Stimulated activated CD8-positive, alpha-beta memory T cell treated with anti-CD3 and anti-CD28 coated beads, Interleukin-15, amount 100 ng/mL, for 48 hours (primary cell): Measurements from ENCODE around the gene EP400.

Source experiments
- DNase-seq, 2 donors: peaks; one replicate each; pipeline ENCODE4 v3.0.0-alpha.2; 2020; ENCODE audit warnings: low read depth in 2 of 2

EP400 gene

DNA sequence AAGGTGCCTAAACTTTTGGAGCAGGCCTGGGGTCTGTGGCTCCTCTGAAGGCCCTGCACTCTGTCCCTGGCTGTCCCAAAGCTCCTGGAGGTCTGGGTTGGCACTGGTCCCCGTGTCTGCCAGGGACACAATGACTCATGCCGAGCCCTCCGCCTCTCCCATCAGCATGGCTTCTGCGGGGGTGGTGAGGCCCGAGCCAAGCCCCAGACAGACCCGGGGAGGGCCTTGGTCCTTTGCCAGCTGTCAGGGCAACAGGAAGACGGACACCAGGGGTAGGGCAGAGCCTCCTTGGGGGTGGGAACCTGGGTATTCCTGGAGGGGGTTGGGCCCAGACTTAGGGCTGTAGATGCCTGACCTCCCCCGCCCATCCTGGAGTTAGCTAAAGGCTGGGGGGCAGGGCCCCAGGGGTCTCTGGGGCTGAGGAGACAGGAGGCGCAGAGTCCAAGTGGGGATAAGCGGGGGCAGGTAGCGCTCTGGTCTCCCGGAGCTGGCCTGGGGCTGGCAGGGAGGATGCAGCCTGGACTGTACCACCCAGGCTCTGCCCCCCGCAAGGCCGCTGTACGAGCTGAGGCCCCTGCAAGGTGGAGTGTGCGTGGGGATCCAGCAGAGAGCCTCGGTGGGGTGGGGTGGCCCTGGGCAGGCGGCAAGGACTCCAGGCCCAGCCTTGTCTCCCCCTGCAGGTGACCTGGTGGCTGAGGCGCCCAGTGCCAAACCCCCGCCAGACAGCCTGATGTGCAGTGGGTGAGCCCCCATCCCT, 37.0 kb upstream of the EP400 start:
- no peak for DNase-seq

DNA sequence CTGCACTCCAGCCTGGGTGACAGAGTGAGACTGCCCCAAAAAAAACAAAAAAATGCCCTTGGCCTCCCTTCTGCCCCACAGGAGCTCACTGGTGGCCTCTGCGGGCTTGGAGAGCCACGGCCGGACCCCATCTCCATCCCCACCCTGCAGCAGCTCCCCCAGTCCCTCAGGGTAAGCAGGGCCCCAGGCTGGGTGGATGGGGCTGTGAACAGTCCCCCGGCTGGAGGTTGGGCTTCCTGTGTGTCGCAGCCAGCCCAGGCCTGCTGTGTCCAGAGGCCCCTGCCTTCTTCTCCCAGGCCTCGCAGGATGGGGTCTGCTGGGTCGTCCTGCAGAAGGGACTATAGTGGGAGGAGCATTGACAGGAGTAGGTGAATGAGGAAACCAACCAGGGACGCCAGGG, 36.1 kb upstream of the EP400 start:
- DNase-seq, result no peak

- no peak for DNase-seq
Observed at GRCh38 chr12:131914179-131914702, 35.5 kb upstream of the EP400 start.

DNA sequence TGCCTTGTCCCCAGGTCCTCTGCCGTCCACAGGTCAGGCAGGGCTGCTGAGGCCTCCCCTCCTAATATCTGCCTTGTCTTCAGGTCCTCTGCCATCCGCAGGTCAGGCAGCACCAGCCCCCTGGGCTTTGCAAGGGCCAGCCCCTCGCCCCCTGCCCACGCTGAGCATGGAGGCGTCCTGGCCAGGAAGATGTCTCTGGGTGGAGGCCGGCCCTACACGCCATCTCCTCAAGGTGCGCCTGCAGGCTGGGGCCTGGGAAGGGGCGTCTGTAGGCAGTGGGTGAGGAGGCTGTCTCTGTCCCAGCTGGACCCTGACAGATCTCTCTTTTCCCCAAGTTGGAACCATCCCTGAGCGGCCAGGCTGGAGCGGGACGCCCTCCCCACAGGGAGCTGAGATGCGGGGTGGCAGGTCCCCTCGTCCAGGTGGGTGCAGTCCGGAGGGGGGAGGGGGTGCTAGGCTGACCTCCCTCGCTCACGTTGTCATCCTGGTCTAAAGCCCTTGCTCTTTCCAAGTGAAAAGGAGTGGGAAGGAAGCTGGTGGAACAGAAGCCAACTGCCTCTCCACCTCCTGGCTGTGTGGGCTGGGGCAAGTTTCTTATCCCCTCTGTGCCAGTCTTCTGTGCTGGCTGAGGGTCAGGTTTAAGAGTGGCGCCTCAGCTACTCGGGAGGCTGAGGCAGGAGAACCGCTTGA, 34.6 kb upstream of the EP400 start:
- DNase-seq, result no peak

- no peak for DNase-seq
Observed at GRCh38 chr12:131915823-131916222, 33.9 kb upstream of the EP400 start.

DNA sequence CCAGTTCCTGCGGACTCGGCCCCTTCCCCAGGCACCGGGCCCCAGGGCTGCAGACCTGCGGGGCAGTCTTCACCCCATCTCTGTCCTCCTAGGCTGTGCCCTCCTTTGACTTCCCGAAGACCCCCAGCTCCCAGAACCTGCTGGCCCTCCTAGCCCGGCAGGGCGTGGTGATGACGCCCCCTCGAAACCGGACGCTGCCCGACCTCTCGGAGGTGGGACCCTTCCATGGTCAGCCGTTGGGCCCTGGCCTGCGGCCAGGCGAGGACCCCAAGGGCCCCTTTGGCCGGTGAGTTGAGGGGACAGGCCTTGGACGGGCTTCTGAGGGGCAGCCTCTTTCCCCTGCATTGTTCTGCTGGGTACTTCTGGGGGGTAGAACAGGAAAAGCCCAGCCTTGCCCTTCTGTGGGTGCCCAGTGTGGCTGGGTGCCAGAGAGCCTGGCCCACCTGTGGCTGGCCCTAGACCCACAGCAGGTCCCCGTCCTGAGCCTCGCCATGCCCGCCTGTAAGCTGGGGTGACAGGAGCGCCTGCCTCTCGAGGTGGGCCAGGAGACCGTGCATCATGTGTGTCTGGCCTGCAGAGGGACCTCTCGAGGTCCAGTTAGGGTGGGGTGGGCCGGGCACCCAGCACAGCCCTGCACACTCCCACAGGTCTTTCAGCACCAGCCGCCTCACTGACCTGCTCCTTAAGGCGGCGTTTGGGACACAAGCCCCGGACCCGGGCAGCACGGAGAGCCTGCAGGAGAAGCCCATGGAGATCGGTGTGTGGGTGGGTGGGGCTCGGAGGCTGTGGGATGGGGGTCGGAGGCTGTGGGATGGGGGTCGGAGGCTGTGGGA, 33.2 kb upstream of the EP400 start:
- DNase-seq, result no peak

DNA sequence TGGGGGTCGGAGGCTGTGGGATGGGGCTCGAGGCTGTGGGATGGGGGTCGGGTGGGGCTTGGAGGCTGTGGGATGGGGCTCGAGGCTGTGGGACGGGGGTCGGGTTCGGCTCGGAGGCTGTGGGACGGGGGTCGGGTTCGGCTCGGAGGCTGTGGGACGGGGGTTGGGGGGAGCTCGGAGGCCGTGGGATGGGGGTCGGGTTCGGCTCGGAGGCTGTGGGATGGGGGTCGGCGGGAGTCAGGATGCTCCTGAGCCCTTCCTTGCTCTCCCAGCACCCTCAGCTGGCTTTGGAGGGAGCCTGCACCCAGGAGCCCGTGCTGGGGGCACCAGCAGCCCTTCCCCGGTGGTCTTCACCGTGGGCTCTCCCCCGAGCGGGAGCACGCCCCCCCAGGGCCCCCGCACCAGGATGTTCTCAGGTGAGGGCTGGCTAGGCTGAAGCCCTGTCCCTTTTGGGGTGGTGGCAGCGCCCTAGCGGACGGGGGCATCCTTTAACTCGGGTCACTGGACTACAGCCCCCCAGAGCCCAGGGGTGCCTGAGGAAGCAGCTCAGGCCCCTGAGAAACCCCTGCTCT, 32.5 kb upstream of the EP400 start:
- DNase-seq, result no peak

DNA sequence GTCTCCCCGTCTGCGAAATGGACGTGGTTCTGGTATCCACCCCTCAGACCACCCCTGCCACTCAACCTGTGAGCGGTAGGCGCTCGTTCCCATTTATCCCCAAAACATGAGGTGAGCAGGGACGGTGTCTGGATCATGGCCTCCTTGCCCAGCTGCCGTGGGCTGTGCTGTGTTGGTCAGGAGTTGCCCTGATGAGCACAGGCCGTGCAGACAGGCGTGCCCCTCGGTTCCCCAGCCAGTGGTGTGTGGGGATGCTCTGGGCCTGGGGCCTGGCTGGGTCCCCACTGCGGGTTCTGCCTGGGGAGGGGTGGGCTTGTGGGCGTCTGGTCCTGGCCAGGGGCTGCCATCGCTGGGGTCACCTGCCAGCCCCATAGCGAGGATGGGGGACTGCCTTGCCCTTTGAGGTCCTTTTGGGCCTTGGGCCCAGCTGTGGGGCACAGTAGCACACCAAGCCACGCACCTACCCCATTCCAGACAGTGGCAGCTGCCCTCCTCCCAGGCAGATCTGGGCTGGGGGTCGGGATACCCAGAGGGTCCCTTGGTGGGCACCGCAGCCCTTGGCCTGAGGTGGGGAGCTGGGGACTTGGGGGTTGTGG, 31.9 kb upstream of the EP400 start:
- DNase-seq, result no peak

DNA sequence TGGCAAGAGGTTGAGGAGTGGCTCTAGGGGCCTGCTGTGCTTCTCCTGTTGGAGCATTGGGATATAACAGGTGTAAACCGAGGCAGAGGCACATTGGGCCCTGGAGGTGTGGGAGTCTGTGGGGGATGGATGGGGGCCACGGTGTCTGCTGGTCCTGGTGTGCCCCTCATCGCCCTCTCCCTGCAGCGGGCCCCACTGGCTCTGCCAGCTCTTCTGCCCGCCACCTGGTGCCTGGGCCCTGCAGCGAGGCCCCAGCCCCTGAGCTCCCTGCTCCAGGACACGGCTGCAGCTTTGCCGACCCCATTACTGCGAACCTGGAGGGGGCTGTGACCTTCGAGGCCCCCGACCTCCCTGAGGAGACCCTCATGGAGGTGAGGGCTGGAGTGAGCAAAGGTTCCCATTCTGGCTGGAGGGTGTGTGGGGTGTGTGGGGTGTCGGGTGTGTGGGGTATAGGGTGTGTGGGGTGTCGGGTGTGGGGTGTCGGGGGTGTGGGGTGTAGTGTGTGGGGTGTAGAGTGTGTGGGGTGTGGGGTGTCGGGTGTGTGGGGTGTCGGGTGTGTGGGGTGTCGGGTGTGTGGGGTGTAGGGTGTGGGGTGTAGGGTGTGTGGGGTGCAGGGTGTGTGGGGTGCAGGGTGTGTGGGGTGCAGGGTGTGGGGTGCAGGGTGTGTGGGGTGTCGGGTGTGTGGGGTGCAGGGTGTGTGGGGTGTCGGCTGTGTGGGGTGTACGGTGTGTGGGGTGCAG, 31.3 kb upstream of the EP400 start:
- no peak for DNase-seq

DNA sequence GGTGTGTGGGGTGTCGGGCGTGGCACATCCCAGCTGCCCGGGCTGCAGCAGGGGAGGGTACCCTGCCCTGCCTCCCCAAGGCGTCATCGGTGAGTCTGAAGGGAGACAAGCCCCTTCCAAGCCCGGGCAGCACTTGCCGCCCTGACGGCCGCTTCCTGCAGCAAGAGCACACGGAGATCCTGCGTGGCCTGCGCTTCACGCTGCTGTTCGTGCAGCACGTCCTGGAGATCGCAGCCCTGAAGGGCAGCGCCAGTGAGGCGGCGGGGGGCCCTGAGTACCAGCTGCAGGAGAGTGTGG, 30.7 kb upstream of the EP400 start:
- no peak for DNase-seq

- DNase-seq, result no peak
Observed at GRCh38 chr12:131919366-131920156, 30.2 kb upstream of the EP400 start.

GRCh38 chr12:131920157-131920508, 29.6 kb upstream of the EP400 start:
- no peak for DNase-seq

GRCh38 chr12:131920902-131921840, 28.6 kb upstream of the EP400 start:
- no peak for DNase-seq

GRCh38 chr12:131921866-131922769, 27.6 kb upstream of the EP400 start:
- no peak for DNase-seq

DNA sequence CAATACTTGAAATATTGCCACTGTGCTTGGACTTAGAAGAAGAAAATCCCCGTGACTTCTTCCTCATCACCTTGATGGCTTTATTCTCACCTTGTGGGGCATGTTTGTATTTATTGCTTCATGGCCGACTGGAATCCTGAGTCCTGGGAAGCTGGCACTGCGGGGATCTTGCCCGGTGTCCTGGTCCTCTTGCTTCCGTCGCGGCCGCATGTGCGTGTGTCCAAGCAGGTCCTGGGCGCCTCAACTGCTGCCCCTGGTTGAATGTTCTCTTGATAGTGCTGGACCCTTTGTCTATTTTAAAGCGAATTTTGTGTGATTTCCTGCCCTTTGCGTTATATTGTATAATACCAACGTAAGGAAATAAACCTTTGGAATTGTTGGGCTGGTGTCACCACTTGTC, 27.0 kb upstream of the EP400 start:
- DNase-seq, result no peak

- DNase-seq, result no peak
Observed at GRCh38 chr12:131923260-131923659, 26.5 kb upstream of the EP400 start.

- no peak for DNase-seq
Observed at GRCh38 chr12:131927110-131928079, 22.3 kb upstream of the EP400 start.
